Right ventricle myocardium inferior (tissue), 1 donor: ENCODE data around the gene FGF21. TPM values are rescaled to one million over a fixed set of nuclear protein-coding genes. Genes with fewer than 3 reads are reported as not detected.

ENCODE experiments used
- ATAC-seq: fragments of 200-7000 bp; cut with Tn5 transposase; one replicate; pipeline ENCODE4 v1.9.1; 2020; ENCODE audit warnings: mild to moderate bottlenecking, moderate library complexity
- DNase-seq: peaks from one replicate; pipeline ENCODE4 v3.0.0; 2021; ENCODE audit errors: missing footprints
- intact Hi-C: fragments of 100-400 bp; cut with DNase I; formaldehyde crosslinking; loops from one replicate; pipeline ENCODE4 v1.11.0; 2022
- total RNA-seq: library from RNA; stranded (reverse); fragmentation: NEBNext Ultra II Directional; extraction: Animal tissue kit (Norgen Biotek cat#: 25700); gene quantifications from one replicate; pipeline ENCODE4 v1.2.1, GENCODE V29; 2021
- donor health status: DM: no; HTN: yes; CAD: no; lungs with severe emphysema.

The FGF21 gene
- total RNA-seq, 1 donor from 2014 or later, result not detected

- intact Hi-C loops, result no loop called here
- no peak for ATAC-seq
These were observed 47.3 kb downstream of the FGF21 start for GRCh38 chr19:48802623-48803022.

GRCh38 chr19:48804496-48804895 is 49.2 kb downstream of the FGF21 start:
- ATAC-seq, result no peak
- intact Hi-C loops, result no loop called here
- DNase-seq, result no peak

More at GRCh38 chr19:48802623-48803022, 47.3 kb downstream of the FGF21 start:
- no peak for DNase-seq

GRCh38 chr19:48805452-48805851 is 50.1 kb downstream of the FGF21 start:
- intact Hi-C loops, result no loop called here
- ATAC-seq (no peak), DNase-seq (no peak)

- ATAC-seq (no peak), DNase-seq (no peak)
- intact Hi-C loops, result no loop called here
These were observed 51.1 kb downstream of the FGF21 start for GRCh38 chr19:48806518-48806817.

GRCh38 chr19:48806818-48807589 is 51.7 kb downstream of the FGF21 start:
- ATAC-seq (no peak), DNase-seq (no peak)
- intact Hi-C loops, result no loop called here

- no peak for ATAC-seq
- no peak for DNase-seq
- intact Hi-C loops, result loop anchor here (2.0 kb wide), 1 partner anchor 13 kb away; no protein-coding TSS in a partner anchor
These were observed 52.4 kb downstream of the FGF21 start for GRCh38 chr19:48807590-48808308.

Other genes with a start within 250 kb of the FGF21 start
- 0.70 TPM for gene LMTK3, start 243.7 kb upstream of the FGF21 start, total RNA-seq
- gene SULT2B1, start 203.4 kb upstream of the FGF21 start, total RNA-seq, result 0.43 TPM
- gene SPACA4, start 148.8 kb upstream of the FGF21 start, total RNA-seq, result not detected
- not detected for gene FAM83E, start 140.4 kb upstream of the FGF21 start, total RNA-seq
- gene RPL18, start 136.3 kb upstream of the FGF21 start, total RNA-seq, result 604 TPM
- 7.2 TPM for gene SPHK2, start 136.0 kb upstream of the FGF21 start, total RNA-seq
- gene DBP, start 118.1 kb upstream of the FGF21 start, total RNA-seq, result 15.2 TPM
- 8.4 TPM for gene CA11, start 109.3 kb upstream of the FGF21 start, total RNA-seq
- gene NTN5, start 82.5 kb upstream of the FGF21 start, total RNA-seq, result 0.14 TPM
- not detected for gene FUT2, start 59.6 kb upstream of the FGF21 start, total RNA-seq
- 4.2 TPM for gene MAMSTR, start 35.8 kb upstream of the FGF21 start, total RNA-seq
- gene RASIP1, start 14.9 kb upstream of the FGF21 start, total RNA-seq, result 15.3 TPM
- gene IZUMO1, start 8.6 kb upstream of the FGF21 start, total RNA-seq, result 0.49 TPM
- gene FUT1, start 2.9 kb upstream of the FGF21 start, total RNA-seq, result 2.1 TPM
- 63.2 TPM for gene BCAT2, start 55.5 kb downstream of the FGF21 start, total RNA-seq
- 1.0 TPM for gene HSD17B14, start 81.0 kb downstream of the FGF21 start, total RNA-seq
- gene PLEKHA4, start 113.1 kb downstream of the FGF21 start, total RNA-seq, result 23.8 TPM
- 64.8 TPM for gene PPP1R15A, start 116.9 kb downstream of the FGF21 start, total RNA-seq
- gene TULP2, start 143.2 kb downstream of the FGF21 start, total RNA-seq, result not detected
- gene NUCB1, start 144.8 kb downstream of the FGF21 start, total RNA-seq, result 246 TPM
- gene DHDH, start 178.2 kb downstream of the FGF21 start, total RNA-seq, result not detected
- 22.4 TPM for gene BAX, start 199.4 kb downstream of the FGF21 start, total RNA-seq
- gene FTL, start 209.8 kb downstream of the FGF21 start, total RNA-seq, result 1,007 TPM
- gene GYS1, start 237.8 kb downstream of the FGF21 start, total RNA-seq, result 99.1 TPM
- 46.8 TPM for gene RUVBL2, start 238.4 kb downstream of the FGF21 start, total RNA-seq